Measurements from ENCODE around the gene REG4.
"Not testable (repeated sequence)": the region's sequence is repeated elsewhere in the genome, so short reads cannot be mapped to it uniquely, and the experiment has no call there.

DNA sequence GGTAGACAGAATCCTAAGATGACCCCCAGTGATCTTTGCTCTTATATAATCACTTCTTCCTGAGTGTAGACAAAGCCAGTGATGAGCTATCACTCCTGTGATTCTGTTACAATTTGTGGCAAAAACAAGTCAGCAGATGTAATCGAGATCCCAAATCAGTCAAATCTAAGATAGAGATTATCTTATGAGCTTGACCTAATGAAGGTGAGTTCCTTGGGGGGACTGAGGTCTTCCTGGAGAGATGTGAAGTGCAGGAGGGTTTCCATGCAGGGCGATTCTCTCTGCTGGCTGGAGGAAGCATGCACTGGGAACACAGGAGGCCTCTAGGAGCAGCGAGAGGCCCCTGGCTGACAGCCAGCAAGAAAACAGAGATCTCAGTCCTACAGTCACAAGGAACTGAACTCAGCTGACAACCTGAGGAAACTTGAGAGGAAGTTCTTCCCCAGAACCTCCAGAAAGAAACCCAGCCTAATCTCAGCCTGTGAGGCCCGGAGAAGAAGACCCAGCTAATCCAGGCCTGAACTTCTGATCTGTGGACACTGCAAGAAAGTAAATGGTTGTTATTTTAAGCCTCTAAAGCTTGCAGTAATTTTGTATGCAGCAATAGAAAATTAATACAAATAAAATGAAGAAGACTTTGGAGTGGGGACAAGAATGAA is 47.4 kb upstream of the REG4 start:
- not testable (repeated sequence) for TF ChIP-seq ZFX (IDR thresholded peaks at IDR 0.05)
- TF ChIP-seq, protein P1, sequence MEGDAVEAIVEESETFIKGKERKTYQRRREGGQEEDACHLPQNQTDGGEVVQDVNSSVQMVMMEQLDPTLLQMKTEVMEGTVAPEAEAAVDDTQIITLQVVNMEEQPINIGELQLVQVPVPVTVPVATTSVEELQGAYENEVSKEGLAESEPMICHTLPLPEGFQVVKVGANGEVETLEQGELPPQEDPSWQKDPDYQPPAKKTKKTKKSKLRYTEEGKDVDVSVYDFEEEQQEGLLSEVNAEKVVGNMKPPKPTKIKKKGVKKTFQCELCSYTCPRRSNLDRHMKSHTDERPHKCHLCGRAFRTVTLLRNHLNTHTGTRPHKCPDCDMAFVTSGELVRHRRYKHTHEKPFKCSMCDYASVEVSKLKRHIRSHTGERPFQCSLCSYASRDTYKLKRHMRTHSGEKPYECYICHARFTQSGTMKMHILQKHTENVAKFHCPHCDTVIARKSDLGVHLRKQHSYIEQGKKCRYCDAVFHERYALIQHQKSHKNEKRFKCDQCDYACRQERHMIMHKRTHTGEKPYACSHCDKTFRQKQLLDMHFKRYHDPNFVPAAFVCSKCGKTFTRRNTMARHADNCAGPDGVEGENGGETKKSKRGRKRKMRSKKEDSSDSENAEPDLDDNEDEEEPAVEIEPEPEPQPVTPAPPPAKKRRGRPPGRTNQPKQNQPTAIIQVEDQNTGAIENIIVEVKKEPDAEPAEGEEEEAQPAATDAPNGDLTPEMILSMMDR (conservative IDR thresholded peaks at IDR 0.05) = not testable (repeated sequence)
